WTC11 (cell line): ENCODE data around the gene PRR7.

Experiments
- CTCF ChIP-seq: fragments of 200-600 bp; IDR thresholded peaks from 2 replicates; pipeline ENCODE4 v1.8.0; 2022; ENCODE audit warnings: antibody characterized with exemption
- FOXP1 ChIP-seq: sonication (generic); formaldehyde crosslinking; IDR thresholded peaks from 2 replicates; pipeline ENCODE4 v1.8.0; 2022; ENCODE audit warnings: missing genetic modification reagents, mild to moderate bottlenecking, moderate library complexity, borderline replicate concordance
- SP1 ChIP-seq: sonication (generic); formaldehyde crosslinking; conservative IDR thresholded peaks from 2 replicates; pipeline ENCODE4 v1.8.1; 2022; ENCODE audit warnings: missing genetic modification reagents
- TF ChIP-seq, protein P1 (sequence below): sonication (generic); formaldehyde crosslinking; IDR thresholded peaks from 2 replicates; pipeline ENCODE4 v1.8.1; 2022; ENCODE audit warnings: low read depth, missing genetic modification reagents, borderline replicate concordance
- TF ChIP-seq, protein P2 (sequence below): sonication (generic); formaldehyde crosslinking; IDR thresholded peaks from 2 replicates; pipeline ENCODE4 v1.8.0; 2022; ENCODE audit warnings: mild to moderate bottlenecking, missing genetic modification reagents

DNA sequence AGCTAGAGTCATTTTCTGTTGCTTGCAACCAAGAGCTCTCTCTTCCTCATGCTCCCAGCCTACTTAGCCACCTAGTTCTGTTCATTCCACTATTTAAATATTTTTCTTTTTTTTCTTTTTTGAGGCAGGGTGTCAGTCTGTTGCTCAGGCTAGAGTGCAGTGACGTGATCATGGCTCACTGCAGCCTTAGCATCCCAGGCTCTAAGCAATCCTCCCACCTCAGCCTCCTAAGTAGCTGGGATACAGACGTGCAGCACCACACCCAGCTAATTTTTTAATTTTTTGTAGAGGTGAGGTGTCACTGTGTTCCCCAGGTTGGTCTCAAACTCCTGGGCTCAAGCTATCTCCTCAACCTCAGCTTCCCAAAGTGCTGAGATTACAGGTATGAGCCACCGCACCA, 32.1 kb upstream of the PRR7 start:
- TF ChIP-seq SP1 (CRISPR knock-in tag) (no peak), FOXP1 (CRISPR knock-in tag) (no peak), CTCF (no peak)
- TF ChIP-seq, protein P1, sequence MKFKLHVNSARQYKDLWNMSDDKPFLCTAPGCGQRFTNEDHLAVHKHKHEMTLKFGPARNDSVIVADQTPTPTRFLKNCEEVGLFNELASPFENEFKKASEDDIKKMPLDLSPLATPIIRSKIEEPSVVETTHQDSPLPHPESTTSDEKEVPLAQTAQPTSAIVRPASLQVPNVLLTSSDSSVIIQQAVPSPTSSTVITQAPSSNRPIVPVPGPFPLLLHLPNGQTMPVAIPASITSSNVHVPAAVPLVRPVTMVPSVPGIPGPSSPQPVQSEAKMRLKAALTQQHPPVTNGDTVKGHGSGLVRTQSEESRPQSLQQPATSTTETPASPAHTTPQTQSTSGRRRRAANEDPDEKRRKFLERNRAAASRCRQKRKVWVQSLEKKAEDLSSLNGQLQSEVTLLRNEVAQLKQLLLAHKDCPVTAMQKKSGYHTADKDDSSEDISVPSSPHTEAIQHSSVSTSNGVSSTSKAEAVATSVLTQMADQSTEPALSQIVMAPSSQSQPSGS, result no peak
- TF ChIP-seq, protein P2, sequence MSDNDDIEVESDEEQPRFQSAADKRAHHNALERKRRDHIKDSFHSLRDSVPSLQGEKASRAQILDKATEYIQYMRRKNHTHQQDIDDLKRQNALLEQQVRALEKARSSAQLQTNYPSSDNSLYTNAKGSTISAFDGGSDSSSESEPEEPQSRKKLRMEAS (CRISPR knock-in tag), result no peak
